IMR-90 (cell line): ENCODE data around the gene HYDIN. TPM values are rescaled to one million over a fixed set of nuclear protein-coding genes. Genes with fewer than 3 reads are reported as not detected.

Experiments used
- ATAC-seq: fragments of 200-7000 bp; cut with Tn5 transposase; 2 replicates; pipeline ENCODE4 v1.9.1; 2020; ENCODE audit warnings: low read depth, mild to moderate bottlenecking, moderate library complexity
- BruUV-seq: library from RNA; stranded (reverse); fragments of 400-500 nt; replicated peaks from 2 replicates; lab custom pipeline; 2021; lab: Mats Ljungman, UMichigan
- CTCF ChIA-PET: fragments of 300-600 bp; formaldehyde crosslinking; extraction: SDS; loops from one replicate; lab custom pipeline; 2021; ENCODE audit warnings: antibody characterized with exemption; lab: Yijun Ruan, JAX
- POLR2A ChIA-PET: fragments of 300-600 bp; sonication (Branson Sonifier 250); formaldehyde crosslinking; loops from one replicate; lab custom pipeline; 2022; ENCODE audit warnings: antibody characterized with exemption; ENCODE audit not compliant: unreplicated experiment; lab: Charles Lee
- DNase-seq: peaks from one replicate; pipeline ENCODE4 v3.0.0; 2013
- H2AFZ ChIP-seq: replicated peaks from 2 replicates; pipeline ENCODE3; 2013; ENCODE audit warnings: low read length, mild to moderate bottlenecking; ENCODE audit not compliant: poor library complexity
- H2AK5ac ChIP-seq: 2 replicates; pipeline ENCODE4 v1.6.1; 2013; ENCODE audit warnings: low read depth, low read length, inconsistent platforms
- H2AK9ac ChIP-seq: replicated peaks from 2 replicates; pipeline ENCODE3; 2013; ENCODE audit warnings: mild to moderate bottlenecking, low read depth, low read length, moderate library complexity; ENCODE audit not compliant: poor library complexity
- H2BK120ac ChIP-seq: 2 replicates; pipeline ENCODE4 v1.6.1; 2013; ENCODE audit warnings: low read depth, low read length, inconsistent platforms
- H2BK15ac ChIP-seq: 3 replicates; pipeline ENCODE4 v1.6.1; 2013; ENCODE audit warnings: low read depth, low read length, inconsistent platforms
- H2BK20ac ChIP-seq: 2 replicates; pipeline ENCODE4 v1.6.1; 2013; ENCODE audit warnings: low read depth, mild to moderate bottlenecking, inconsistent platforms, low read length, moderate library complexity
- H2BK5ac ChIP-seq: 2 replicates; pipeline ENCODE4 v1.6.1; 2013; ENCODE audit warnings: mild to moderate bottlenecking, low read depth, low read length, inconsistent platforms; ENCODE audit not compliant: poor library complexity, severe bottlenecking
- H3K14ac ChIP-seq: replicated peaks from 2 replicates; pipeline ENCODE4 v1.6.1; 2013; ENCODE audit warnings: low read depth, low read length, inconsistent platforms
- H3K18ac ChIP-seq: 2 replicates; pipeline ENCODE4 v1.6.1; 2013; ENCODE audit warnings: low read depth, low read length, control low read depth
- H3K23ac ChIP-seq: 2 replicates; pipeline ENCODE4 v1.6.1; 2013; ENCODE audit warnings: low read depth, low read length, inconsistent platforms
- H3K27ac ChIP-seq: 2 replicates; pipeline ENCODE4 v1.5.1; 2013; ENCODE audit warnings: mild to moderate bottlenecking, control low read depth, low read length; ENCODE audit not compliant: insufficient read depth
- H3K27me3 ChIP-seq: 2 replicates; pipeline ENCODE4 v1.6.1; 2013; ENCODE audit warnings: low read length; ENCODE audit not compliant: control insufficient read depth, insufficient read depth
- H3K36me3 ChIP-seq: 2 replicates; pipeline ENCODE4 v1.6.1; 2013; ENCODE audit warnings: low read length, mixed read lengths; ENCODE audit not compliant: control insufficient read depth, insufficient read depth
- H3K4ac ChIP-seq: 2 replicates; pipeline ENCODE4 v1.6.1; 2013; ENCODE audit warnings: low read depth, low read length, inconsistent platforms
- H3K4me1 ChIP-seq: 2 replicates; pipeline ENCODE4 v1.6.1; 2013; ENCODE audit warnings: low read length, mixed read lengths; ENCODE audit not compliant: control insufficient read depth, insufficient read depth
- H3K4me2 ChIP-seq: 2 replicates; pipeline ENCODE4 v1.6.1; 2013; ENCODE audit warnings: low read depth, mild to moderate bottlenecking, control low read depth, low read length, moderate library complexity
- H3K4me3 ChIP-seq: 2 replicates; pipeline ENCODE4 v1.5.1; 2013; ENCODE audit warnings: low read depth, mild to moderate bottlenecking, control low read depth, low read length, moderate library complexity; ENCODE audit not compliant: insufficient read depth
- H3K56ac ChIP-seq: 2 replicates; pipeline ENCODE4 v1.6.1; 2013; ENCODE audit warnings: low read length, inconsistent platforms; ENCODE audit not compliant: insufficient read depth; ENCODE audit errors: extremely low read depth
- H3K79me1 ChIP-seq, 2 experiments: 2 replicates each; pipeline ENCODE4 v1.6.1; 2013; ENCODE audit warnings: low read length in 2 of 2, inconsistent platforms in 1 of 2, low read depth in 1 of 2
- H3K9ac ChIP-seq: 2 replicates; pipeline ENCODE4 v1.6.1; 2013; ENCODE audit warnings: low read depth, low read length, control low read depth
- H3K9me1 ChIP-seq: 2 replicates; pipeline ENCODE4 v1.6.1; 2013; ENCODE audit warnings: low read length, inconsistent platforms; ENCODE audit not compliant: insufficient read depth
- H3K9me3 ChIP-seq: 2 replicates; pipeline ENCODE4 v1.6.1; 2013; ENCODE audit warnings: low read length; ENCODE audit not compliant: control insufficient read depth, insufficient read depth
- H4K20me1 ChIP-seq: 2 replicates; pipeline ENCODE4 v1.6.1; 2013; ENCODE audit warnings: low read length, inconsistent platforms; ENCODE audit not compliant: insufficient read depth
- H4K5ac ChIP-seq: 2 replicates; pipeline ENCODE4 v1.6.1; 2013; ENCODE audit warnings: mild to moderate bottlenecking, low read depth, low read length, control low read depth
- H4K8ac ChIP-seq, 2 experiments: 2 replicates each; pipeline ENCODE4 v1.6.1; 2013; ENCODE audit warnings: low read depth in 2 of 2, low read length in 2 of 2, control low read depth in 1 of 2, inconsistent platforms in 1 of 2
- H4K91ac ChIP-seq: 2 replicates; pipeline ENCODE4 v1.6.1; 2013; ENCODE audit warnings: low read depth, low read length, inconsistent platforms; ENCODE audit not compliant: insufficient read depth
- BHLHE40 ChIP-seq: fragments of 150-350 bp; IDR thresholded peaks from 2 replicates; pipeline ENCODE4 v1.6.1; 2016; ENCODE audit warnings: mild to moderate bottlenecking, low read depth, low read length
- CHD1 ChIP-seq: IDR thresholded peaks from 2 replicates; pipeline ENCODE4 v1.6.1; 2012; ENCODE audit warnings: low read depth, low read length, improper control_type of control experiment
- MAFK ChIP-seq: IDR thresholded peaks from 2 replicates; pipeline ENCODE4 v1.6.1; 2012; ENCODE audit warnings: low read depth, low read length, improper control_type of control experiment
- NFE2L2 ChIP-seq: fragments of 150-350 bp; IDR thresholded peaks from 2 replicates; pipeline ENCODE4 v1.6.1; 2016; ENCODE audit warnings: low read depth, mild to moderate bottlenecking, low read length
- POLR2A ChIP-seq: IDR thresholded peaks from 2 replicates; pipeline ENCODE4 v1.6.1; 2012; ENCODE audit warnings: mild to moderate bottlenecking, low read depth, low read length
- WGBS, 2 experiments: methylation state at CpG; one replicate each; pipeline versions ENCODE4 v1.1.5 to v1.1.7; 2013; ENCODE audit warnings: missing lambda C conversion rate in 2 of 2; ENCODE audit not compliant: insufficient read length in 1 of 2; ENCODE audit errors: extremely low coverage in 2 of 2; 5-methylcytosine and 5-hydroxymethylcytosine counted together
- dilution Hi-C: fragments of 300-500 bp; cut with HindIII; formaldehyde crosslinking; loops from one replicate; pipeline ENCODE4 v1.14.3; 2018; ENCODE audit warnings: low sequenced_read_pairs; ENCODE audit not compliant: unreplicated experiment
- in situ Hi-C: fragments of 300-500 bp; cut with MboI; formaldehyde crosslinking; loops from 3 replicates; pipeline ENCODE4 v1.14.3; 2019; ENCODE audit warnings: low sequenced_read_pairs, inconsistent platforms, mixed read lengths
- intact Hi-C: fragments of 100-400 bp; cut with micrococcal nuclease; formaldehyde crosslinking; loops from 2 replicates; pipeline ENCODE4 v1.10.0; 2022
- polyA plus RNA-seq, 3 experiments: library from polyadenylated mRNA; depleted of rRNA; stranded (reverse); fragments of >200 nt; gene quantifications; 2 replicates each; pipeline ENCODE4 v1.2.3, GENCODE V29; 2012; ENCODE audit warnings: low replicate concordance in 1 of 3
- total RNA-seq: library from RNA; depleted of rRNA; stranded (reverse); fragments of >200 nt; gene quantifications from 2 replicates; pipeline ENCODE4 v1.2.3, GENCODE V29; 2012
- TF ChIP-seq, protein P1 (sequence below): fragments of 150-350 bp; IDR thresholded peaks from 2 replicates; pipeline ENCODE4 v1.6.1; 2016; ENCODE audit warnings: low read depth, mild to moderate bottlenecking, low read length, moderate library complexity, borderline replicate concordance

HYDIN gene
- total and polyA plus RNA-seq, 2 of the 4 experiments (the other 2 are of a cell fraction): 0.18 to 0.27 TPM

DNA sequence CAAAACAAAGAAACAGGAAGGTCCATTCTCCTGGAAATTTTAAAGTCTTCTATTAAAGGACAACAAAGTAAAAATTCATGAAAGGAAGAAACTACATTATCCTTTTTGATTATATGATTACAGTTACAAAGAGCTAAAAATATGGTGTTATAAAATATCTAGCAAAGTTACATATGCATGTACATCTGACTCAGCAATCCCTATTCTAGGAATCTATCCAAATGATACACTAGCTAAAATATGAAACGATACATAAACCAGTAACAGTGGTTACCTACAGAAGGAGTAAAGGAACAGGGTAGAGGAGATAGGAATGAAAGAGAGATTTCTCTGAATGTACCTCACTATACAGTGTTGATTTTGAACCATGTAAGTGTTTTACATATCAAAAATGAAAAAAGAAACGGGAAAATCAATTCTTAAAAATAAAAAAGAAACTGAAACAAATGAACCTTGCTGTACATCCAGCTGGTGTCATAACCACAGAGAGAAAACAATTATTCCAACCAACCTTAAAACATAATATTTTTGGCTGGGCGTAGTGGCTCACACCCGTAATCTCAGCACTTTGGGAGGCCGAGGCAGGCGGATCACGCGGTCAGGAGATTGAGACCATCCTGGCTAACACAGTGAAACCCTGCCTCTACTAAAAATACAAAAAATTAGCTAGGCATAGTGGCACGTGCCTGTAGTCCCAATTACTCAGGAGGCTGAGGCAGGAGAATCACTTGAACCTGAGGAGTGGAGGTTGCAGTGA lies 41.4 kb downstream of the HYDIN start:
- intact Hi-C loops: no loop called here
- no peaks in the 10 kb centered on the region for H3K27me3 ChIP-seq

More for the DNA sequence above, 41.4 kb downstream of the HYDIN start:
- Histone ChIP-seq H3K4ac (no peak overlapping the region), H4K5ac (no peak overlapping the region), H3K4me3 (no peak overlapping the region), H4K20me1 (no peaks in the 10 kb centered on the region), H3K14ac (no peak overlapping the region), H2AK9ac (no peak overlapping the region), H2BK120ac (no peak overlapping the region), H2AK5ac (no peak overlapping the region), H4K8ac (no peak overlapping the region), H3K56ac (no peak overlapping the region), H3K79me1 (no peaks in the 10 kb centered on the region), H3K4me2 (no peak overlapping the region), H3K4me1 (no peaks in the 10 kb centered on the region), H4K91ac (no peak overlapping the region), H3K9ac (no peak overlapping the region), H3K18ac (no peak overlapping the region), H3K9me3 (no peaks in the 10 kb centered on the region), H2AFZ (no peak overlapping the region), H3K27ac (no peak overlapping the region), H2BK20ac (no peak overlapping the region), H2BK5ac (no peak overlapping the region), H3K36me3 (no peaks in the 10 kb centered on the region), H3K9me1 (no peaks in the 10 kb centered on the region), H2BK15ac (no peak overlapping the region), H3K23ac (no peak overlapping the region)
- CTCF ChIA-PET: no interaction called here
- no peak for ATAC-seq
- no TSS peak for BruUV-seq
- dilution Hi-C loops (no loop called here), in situ Hi-C loops (no loop called here)
- POLR2A ChIA-PET: no interaction called here
- WGBS, 2 experiments: no CpG with 5 or more reads among the region's 9 CpGs
- no peak for DNase-seq
- TF ChIP-seq POLR2A (no peak), MAFK (peak; percentile 30), NFE2L2 (no peak), BHLHE40 (no peak), CHD1 (no peak)
- TF ChIP-seq, protein P1, sequence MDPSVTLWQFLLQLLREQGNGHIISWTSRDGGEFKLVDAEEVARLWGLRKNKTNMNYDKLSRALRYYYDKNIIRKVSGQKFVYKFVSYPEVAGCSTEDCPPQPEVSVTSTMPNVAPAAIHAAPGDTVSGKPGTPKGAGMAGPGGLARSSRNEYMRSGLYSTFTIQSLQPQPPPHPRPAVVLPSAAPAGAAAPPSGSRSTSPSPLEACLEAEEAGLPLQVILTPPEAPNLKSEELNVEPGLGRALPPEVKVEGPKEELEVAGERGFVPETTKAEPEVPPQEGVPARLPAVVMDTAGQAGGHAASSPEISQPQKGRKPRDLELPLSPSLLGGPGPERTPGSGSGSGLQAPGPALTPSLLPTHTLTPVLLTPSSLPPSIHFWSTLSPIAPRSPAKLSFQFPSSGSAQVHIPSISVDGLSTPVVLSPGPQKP: no peak
